Immature natural killer cell (primary cell): ENCODE data around the gene STX16. TPM values are rescaled to one million over a fixed set of nuclear protein-coding genes. Genes with fewer than 3 reads are reported as not detected.

Experiments
- DNase-seq, 3 donors: peaks; one replicate each; pipeline ENCODE4 v3.0.0; 2022; ENCODE audit warnings: mixed read lengths in 1 of 3
- H3K27ac Mint-ChIP-seq, 6 donors: one replicate each; pipeline ENCODE4 v1.8.0; 2020; ENCODE audit warnings: mixed read lengths in 6 of 6, mild to moderate bottlenecking in 5 of 6, inconsistent platforms in 4 of 6, moderate library complexity in 3 of 6
- H3K27me3 Mint-ChIP-seq, 3 donors: one replicate each; pipeline ENCODE4 v1.8.0; 2020 to 2021; ENCODE audit warnings: low read depth in 3 of 3, mild to moderate bottlenecking in 3 of 3, mixed read lengths in 3 of 3, moderate library complexity in 3 of 3, inconsistent platforms in 1 of 3
- H3K36me3 Mint-ChIP-seq, 3 donors: one replicate each; pipeline ENCODE4 v1.8.0; 2020; ENCODE audit warnings: mixed read lengths in 3 of 3, inconsistent platforms in 2 of 3, mild to moderate bottlenecking in 2 of 3
- H3K4me1 Mint-ChIP-seq, 2 donors: one replicate each; pipeline ENCODE4 v1.8.0; 2020; ENCODE audit warnings: inconsistent platforms in 2 of 2, mild to moderate bottlenecking in 2 of 2, mixed read lengths in 2 of 2, moderate library complexity in 1 of 2
- H3K4me3 Mint-ChIP-seq, 5 donors: one replicate each; pipeline ENCODE4 v1.8.0; 2020; ENCODE audit warnings: mild to moderate bottlenecking in 5 of 5, mixed read lengths in 5 of 5, inconsistent platforms in 3 of 5, moderate library complexity in 3 of 5
- H3K9me3 Mint-ChIP-seq, 6 donors: one replicate each; pipeline ENCODE4 v1.8.0; 2020; ENCODE audit warnings: mild to moderate bottlenecking in 6 of 6, mixed read lengths in 6 of 6, inconsistent platforms in 4 of 6, moderate library complexity in 3 of 6
- polyA plus RNA-seq, 3 donors: library from polyadenylated mRNA; unstranded; fragments of 300-500 nt; fragmentation: Illumina TruSeq; gene quantifications; one replicate each; pipeline ENCODE4 v1.2.3, GENCODE V29; 2021

The STX16 gene
- polyA plus RNA-seq, result 10 to 100 TPM; 17.2 to 24.9 (median 21.1) TPM

DNA sequence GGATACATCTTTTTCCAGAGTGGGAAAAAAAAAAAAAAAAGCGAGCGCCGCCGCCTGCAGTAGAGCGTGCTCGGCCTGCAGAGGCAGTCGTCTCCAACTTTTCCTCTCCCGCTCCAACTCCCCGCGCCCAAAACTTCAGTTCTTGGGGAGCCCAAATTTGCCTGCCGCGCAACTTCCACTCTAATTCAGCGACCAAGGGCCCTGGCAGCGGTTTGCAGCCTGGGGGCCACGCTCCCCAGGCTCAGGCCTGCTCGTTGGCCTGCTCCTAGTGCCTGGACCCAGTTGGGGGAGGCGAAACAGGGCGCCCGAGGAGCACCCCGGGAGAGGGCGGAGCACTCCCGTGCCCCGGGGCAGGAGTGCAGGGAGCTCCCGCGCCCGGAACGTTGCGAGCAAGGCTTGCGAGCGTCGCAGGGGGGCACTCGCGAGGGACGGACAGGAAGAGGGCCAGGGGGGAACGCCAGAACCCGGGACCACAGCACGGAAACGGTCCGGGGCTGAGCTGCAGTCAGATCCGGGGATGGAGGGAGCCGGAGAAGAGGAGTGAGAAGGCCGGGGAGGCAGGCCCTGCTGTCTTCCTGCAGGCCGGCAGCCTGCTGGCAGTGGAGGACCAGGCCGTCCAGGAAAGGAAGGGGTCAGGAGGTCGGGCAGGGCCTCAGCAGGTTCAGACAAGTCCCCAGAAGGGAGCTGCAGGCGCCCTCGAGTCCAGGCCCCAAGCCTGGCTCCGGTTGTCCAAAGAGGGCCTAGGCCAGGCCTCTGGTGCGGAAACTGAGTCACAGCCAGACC, at the start of gene STX16:
STX16 (plus strand) TSS at position 508 of the 783 bp plus-strand sequence. CDS start 724 bp downstream, outside the sequence.
- peaks cover 33 to 53% of the 10 kb centered on the region in 2 donors for H3K4me1 Mint-ChIP-seq
- peak within 1 kb of the TSS; percentile 94 to 100 (median 98) for H3K27ac Mint-ChIP-seq
- peak within 1 kb of the TSS; percentile 97 to 99 (median 98) for H3K4me3 Mint-ChIP-seq
- DNase-seq, result peak; percentile 73 to 80 (median 79)
- no peaks in the 10 kb centered on the region for H3K36me3 Mint-ChIP-seq
- H3K27me3 Mint-ChIP-seq, result peaks cover 7 to 20% (median 16%) of the 10 kb centered on the region in 3 donors
- H3K9me3 Mint-ChIP-seq, result no peaks in the 10 kb centered on the region

DNA sequence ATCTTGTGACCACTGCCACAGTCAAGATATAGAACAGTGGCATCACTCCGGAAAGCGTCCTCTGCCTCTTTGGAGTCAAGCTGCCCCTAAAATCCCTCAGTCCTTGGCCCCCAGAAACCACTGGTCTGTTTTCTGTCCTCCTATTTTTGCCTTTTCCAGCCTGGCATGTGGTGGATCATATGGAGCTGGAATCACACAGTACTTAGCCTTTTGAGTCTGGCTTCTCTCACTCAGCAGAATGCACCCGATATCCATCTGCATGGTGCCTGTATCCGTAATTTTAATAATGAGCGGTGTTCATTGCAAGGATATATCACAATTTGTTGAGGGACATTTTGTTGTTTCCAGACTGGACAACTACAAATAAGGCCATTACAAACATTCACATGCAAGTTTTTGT, 49.0 kb upstream of the STX16 start:
- DNase-seq, result no peak
- Mint-ChIP-seq H3K9me3 (no peaks in the 10 kb centered on the region), H3K4me3 (no peak overlapping the region), H3K27me3 (peaks cover 0 to 8% (median 6%) of the 10 kb centered on the region in 3 donors), H3K36me3 (no peaks in the 10 kb centered on the region), H3K4me1 (no peaks in the 10 kb centered on the region), H3K27ac (no peak overlapping the region)

DNA sequence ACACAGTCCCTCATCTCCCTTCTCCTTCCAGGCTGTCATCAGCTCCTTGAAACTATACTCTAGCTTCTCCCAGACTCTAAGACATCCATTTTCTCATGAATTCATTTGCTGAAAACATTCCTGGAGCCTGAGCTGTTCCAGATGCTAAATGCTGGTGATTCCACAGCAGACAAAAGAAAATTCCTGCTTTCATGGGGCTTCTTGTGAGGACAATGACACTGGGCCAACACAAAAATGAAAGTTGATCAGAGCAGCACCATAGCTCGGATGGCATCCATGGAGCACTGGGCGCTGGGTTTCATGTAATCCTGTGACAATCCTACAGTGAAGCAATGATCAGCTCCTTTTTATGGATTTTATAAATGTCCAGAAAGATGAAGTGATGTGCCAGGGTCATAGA, 47.4 kb upstream of the STX16 start:
- H3K27ac Mint-ChIP-seq, result no peak overlapping the region
- DNase-seq, result no peak
- H3K9me3 Mint-ChIP-seq, result no peaks in the 10 kb centered on the region
- no peak overlapping the region for H3K4me3 Mint-ChIP-seq
- peaks cover 2 to 6% (median 3%) of the 10 kb centered on the region in 3 donors for H3K27me3 Mint-ChIP-seq
- no peaks in the 10 kb centered on the region for H3K36me3 Mint-ChIP-seq
- no peaks in the 10 kb centered on the region for H3K4me1 Mint-ChIP-seq

DNA sequence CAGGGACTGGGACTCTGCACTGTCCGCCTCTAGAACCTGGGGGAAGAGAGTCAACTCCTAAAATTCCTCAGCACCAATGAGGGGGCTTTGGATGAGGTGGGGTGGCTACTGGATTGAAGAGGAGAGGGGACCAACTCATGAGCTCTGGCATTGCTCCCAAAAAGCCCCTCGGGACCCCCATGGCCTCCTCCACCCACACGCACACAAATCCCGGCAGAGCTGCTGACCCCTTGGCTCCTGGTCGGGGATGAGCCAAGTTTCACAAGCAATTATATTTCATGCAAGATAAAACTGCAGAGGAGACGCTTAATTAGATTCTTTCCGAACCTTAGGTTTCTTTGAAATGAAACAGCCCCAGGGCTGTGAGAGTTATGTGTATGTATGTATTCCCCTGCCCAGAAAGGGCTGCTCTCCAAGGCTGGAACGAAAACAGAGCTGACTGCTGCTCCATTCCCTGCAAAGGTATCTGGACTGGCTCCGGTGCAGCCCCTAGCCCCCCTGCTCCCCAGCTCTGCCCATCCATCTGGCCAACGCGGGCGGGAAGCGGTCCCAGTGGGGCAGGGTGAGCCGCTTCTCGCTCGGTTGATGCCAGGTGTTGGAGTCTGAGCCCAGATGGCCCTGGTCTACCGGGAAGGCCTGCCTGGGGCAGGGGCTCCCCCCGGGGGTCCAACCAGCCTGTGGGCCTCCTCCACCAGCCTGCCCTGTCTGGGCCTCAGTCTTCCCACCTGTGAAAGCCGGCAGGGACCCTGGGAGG, 46.8 kb upstream of the STX16 start:
- Mint-ChIP-seq H3K36me3 (no peaks in the 10 kb centered on the region), H3K4me3 (no peak overlapping the region), H3K9me3 (no peaks in the 10 kb centered on the region), H3K4me1 (no peaks in the 10 kb centered on the region), H3K27ac (no peak overlapping the region), H3K27me3 (peaks cover 2 to 6% (median 3%) of the 10 kb centered on the region in 3 donors)
- no peak for DNase-seq

GRCh38 chr20:58605292-58606065, 45.6 kb upstream of the STX16 start:
- Mint-ChIP-seq H3K36me3 (no peaks in the 10 kb centered on the region), H3K4me3 (no peak overlapping the region), H3K9me3 (no peaks in the 10 kb centered on the region), H3K27ac (no peak overlapping the region), H3K4me1 (no peaks in the 10 kb centered on the region), H3K27me3 (peaks cover 0 to 3% (median 3%) of the 10 kb centered on the region in 3 donors)
- DNase-seq, result no peak

DNA sequence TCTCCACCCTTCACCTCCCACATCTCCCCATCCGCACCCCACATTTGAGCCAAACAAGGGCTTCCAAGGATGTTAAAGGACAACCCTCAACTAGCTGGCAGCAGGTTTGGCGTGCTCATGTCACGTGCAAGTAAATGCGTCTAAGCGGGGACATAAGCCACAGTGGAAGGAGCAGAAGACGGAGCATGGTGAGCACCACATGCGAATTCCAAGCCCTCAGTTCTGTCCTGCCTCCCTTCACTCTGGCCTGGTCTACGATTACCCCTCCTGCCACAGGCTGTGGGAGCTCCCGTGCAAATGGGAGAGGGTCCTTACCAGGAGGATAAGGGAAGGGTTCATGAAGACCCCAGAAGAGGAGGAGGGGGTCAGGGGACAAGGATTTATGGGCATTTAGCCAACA, 44.9 kb upstream of the STX16 start:
- no peak overlapping the region for H3K27ac Mint-ChIP-seq
- no peaks in the 10 kb centered on the region for H3K36me3 Mint-ChIP-seq
- peaks cover 0 to 6% (median 3%) of the 10 kb centered on the region in 3 donors for H3K27me3 Mint-ChIP-seq
- no peak overlapping the region for H3K4me3 Mint-ChIP-seq
- no peaks in the 10 kb centered on the region for H3K9me3 Mint-ChIP-seq
- no peaks in the 10 kb centered on the region for H3K4me1 Mint-ChIP-seq
- no peak for DNase-seq

DNA sequence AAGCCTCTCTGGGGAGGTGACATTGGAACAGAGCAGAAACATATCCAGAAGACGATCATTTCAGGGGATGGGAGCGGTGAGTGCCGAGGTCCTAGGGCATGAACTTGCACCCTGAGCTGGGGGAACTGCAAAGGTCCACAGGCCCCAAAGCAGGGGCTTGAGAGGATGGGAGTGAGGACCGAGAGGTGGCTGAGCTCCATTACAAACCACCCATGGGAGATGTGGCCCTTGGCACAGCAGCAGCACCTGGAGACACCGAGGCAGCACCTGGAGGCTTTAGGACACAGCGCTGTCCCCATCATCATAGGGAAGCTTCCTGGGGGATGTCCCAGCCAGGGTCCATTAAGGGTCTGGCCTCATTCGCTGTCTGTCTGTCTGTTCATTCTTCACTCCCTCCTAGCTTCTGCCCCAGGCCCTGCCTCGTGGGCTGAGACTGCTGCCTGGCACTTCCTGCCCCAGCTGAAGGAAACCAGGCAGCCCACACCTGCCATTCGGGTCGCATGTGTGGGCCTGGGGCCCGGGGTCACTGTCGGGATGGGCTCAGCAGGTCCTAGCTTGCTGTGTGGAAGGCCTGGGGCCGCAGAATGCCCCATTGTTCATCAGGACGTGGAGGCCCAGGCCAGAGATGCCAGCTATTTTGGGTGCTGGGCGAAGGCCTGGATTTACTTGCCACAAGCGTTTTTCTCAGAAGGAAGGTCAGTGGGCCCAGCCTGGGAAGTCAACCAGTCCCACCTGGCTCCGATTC, 42.8 kb upstream of the STX16 start:
- Mint-ChIP-seq H3K4me1 (no peaks in the 10 kb centered on the region), H3K9me3 (no peaks in the 10 kb centered on the region), H3K27me3 (peaks cover 0 to 6% (median 3%) of the 10 kb centered on the region in 3 donors), H3K36me3 (no peaks in the 10 kb centered on the region), H3K4me3 (no peak overlapping the region), H3K27ac (no peak overlapping the region)
- no peak for DNase-seq

DNA sequence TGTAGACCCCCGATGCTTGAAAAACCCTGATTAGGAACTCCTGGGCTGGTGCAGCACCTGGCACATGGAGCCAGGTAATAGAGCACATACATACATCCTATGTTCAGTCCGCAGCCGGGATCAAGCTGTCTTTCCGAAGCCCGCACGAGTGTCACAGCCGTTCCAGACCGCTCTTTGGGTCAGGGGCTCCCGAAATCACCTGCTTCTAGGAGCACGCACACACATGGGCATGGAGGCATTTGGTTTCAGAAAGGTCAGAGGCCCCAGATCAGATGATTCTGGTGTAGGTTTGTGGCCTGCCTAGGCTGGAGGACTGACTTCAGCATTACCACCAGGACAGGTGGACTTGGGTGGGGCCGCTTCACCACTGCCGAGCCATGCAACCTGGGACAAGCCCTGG, 42.1 kb upstream of the STX16 start:
- peaks cover 2 to 6% (median 3%) of the 10 kb centered on the region in 3 donors for H3K27me3 Mint-ChIP-seq
- no peaks in the 10 kb centered on the region for H3K4me1 Mint-ChIP-seq
- H3K4me3 Mint-ChIP-seq, result no peak overlapping the region
- no peak for DNase-seq
- no peaks in the 10 kb centered on the region for H3K36me3 Mint-ChIP-seq
- no peaks in the 10 kb centered on the region for H3K9me3 Mint-ChIP-seq
- no peak overlapping the region for H3K27ac Mint-ChIP-seq

DNA sequence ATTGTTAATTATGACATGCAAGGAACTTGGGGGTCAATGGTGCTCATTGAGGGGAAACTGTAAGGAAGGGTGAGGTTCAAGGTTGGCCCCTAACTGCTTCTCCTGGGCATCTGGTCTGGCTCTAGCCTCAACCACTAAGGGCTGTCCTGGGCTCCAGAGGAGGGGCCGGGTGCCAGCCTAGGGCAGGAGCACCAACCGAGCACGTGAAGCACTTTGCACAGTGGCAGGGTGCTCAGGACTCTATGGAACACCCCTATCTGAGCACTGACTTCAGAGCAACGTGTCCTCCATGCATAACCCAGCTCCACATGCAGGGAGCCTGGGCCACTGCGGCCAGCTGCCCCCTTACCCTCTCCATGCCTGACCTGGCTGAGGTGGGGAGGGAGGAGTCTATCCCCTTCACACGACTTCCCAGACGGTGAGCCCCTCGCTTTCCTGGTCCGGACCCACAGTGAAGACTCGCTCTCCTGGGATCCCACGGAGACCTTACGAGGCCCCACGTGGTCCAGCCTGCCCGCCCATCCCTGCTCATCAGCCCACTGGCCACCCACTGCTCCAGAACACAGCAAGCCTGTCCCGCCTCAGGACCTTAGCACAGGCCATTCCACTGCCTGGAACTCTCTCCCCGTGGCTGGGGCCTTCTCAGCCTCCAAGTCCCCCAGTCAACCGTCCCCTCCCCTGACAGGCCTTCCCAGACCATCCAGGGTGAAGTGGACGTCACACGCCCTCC, 40.8 kb upstream of the STX16 start:
- peaks cover 2 to 4% (median 3%) of the 10 kb centered on the region in 3 donors for H3K27me3 Mint-ChIP-seq
- no peak overlapping the region for H3K27ac Mint-ChIP-seq
- H3K4me3 Mint-ChIP-seq, result no peak overlapping the region
- no peaks in the 10 kb centered on the region for H3K9me3 Mint-ChIP-seq
- no peaks in the 10 kb centered on the region for H3K4me1 Mint-ChIP-seq
- no peaks in the 10 kb centered on the region for H3K36me3 Mint-ChIP-seq
- no peak for DNase-seq

DNA sequence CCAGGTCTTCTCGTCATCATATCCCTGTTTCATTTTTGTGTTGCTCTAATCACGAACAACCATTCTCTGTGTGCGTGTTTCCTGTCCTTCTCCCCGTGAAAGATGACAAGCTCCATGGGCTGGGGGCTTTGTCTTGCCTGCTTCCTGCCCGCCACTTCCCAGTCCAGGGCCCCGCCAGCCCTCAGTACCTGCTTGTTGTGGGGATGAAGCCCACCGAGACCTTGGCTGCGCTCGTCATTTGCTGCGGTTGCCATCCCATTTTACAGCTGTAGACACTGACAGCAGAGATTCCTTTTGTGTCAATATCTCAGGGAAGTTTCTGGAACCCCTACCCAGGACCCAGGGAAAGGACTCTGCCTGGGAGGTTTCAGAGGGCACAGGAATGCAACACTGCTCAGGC, 40.3 kb upstream of the STX16 start:
- no peaks in the 10 kb centered on the region for H3K4me1 Mint-ChIP-seq
- H3K27ac Mint-ChIP-seq, result peak overlapping the region in 1 of 6 donors; percentile 81
- no peaks in the 10 kb centered on the region for H3K9me3 Mint-ChIP-seq
- H3K36me3 Mint-ChIP-seq, result no peaks in the 10 kb centered on the region
- no peak overlapping the region for H3K4me3 Mint-ChIP-seq
- peaks cover 2 to 3% (median 2%) of the 10 kb centered on the region in 3 donors for H3K27me3 Mint-ChIP-seq
- no peak for DNase-seq

- H3K4me1 Mint-ChIP-seq, result no peaks in the 10 kb centered on the region
- peak overlapping the region in 1 of 6 donors; percentile 10 for H3K27ac Mint-ChIP-seq
- H3K9me3 Mint-ChIP-seq, result no peaks in the 10 kb centered on the region
- DNase-seq, result no peak
- H3K36me3 Mint-ChIP-seq, result no peaks in the 10 kb centered on the region
- no peak overlapping the region for H3K4me3 Mint-ChIP-seq
- H3K27me3 Mint-ChIP-seq, result peaks cover 2 to 3% (median 2%) of the 10 kb centered on the region in 3 donors
Observed at GRCh38 chr20:58611236-58612030, 39.6 kb upstream of the STX16 start.

DNA sequence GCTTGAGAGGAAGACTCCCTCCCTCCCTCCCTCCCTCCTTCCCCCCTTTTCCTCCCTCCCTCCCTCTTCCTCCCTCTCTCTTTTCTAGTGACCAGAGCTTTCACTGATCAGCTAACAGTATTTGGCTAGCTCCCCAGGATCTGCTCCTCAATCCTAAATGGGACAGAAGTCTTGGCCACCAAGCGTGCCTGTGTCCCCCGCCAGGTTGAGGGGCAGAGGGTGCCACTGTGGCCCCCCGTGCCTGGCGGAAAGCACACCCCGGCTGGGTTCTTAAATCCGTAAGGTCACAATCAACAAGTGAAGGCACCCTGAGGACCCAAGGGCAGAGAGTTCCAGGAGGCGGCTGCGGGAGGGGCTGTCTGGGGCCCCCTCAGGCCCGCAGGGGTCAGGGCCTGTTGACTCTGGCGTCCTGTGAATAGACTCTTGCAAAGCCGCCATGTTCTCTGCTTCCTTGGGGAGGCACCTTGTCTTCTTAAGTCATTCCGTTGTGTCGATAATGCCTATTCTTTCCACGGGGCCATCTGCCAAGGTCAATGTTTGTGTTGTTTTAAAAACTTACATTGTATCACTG, 38.9 kb upstream of the STX16 start:
- no peak for DNase-seq
- Mint-ChIP-seq H3K36me3 (no peaks in the 10 kb centered on the region), H3K4me1 (no peaks in the 10 kb centered on the region), H3K4me3 (no peak overlapping the region), H3K27me3 (peaks cover 2 to 3% (median 3%) of the 10 kb centered on the region in 3 donors), H3K27ac (no peak overlapping the region), H3K9me3 (no peaks in the 10 kb centered on the region)
